HG03135 (cell line): Measurements from ENCODE around the gene DEPDC5.

Experiments used
- ATAC-seq: cut with Tn5 transposase; IDR thresholded peaks from one replicate; pipeline ENCODE4 v1.9.1; 2021; ENCODE audit warnings: mild to moderate bottlenecking, moderate library complexity; ENCODE audit not compliant: unreplicated experiment

DEPDC5 gene

DNA sequence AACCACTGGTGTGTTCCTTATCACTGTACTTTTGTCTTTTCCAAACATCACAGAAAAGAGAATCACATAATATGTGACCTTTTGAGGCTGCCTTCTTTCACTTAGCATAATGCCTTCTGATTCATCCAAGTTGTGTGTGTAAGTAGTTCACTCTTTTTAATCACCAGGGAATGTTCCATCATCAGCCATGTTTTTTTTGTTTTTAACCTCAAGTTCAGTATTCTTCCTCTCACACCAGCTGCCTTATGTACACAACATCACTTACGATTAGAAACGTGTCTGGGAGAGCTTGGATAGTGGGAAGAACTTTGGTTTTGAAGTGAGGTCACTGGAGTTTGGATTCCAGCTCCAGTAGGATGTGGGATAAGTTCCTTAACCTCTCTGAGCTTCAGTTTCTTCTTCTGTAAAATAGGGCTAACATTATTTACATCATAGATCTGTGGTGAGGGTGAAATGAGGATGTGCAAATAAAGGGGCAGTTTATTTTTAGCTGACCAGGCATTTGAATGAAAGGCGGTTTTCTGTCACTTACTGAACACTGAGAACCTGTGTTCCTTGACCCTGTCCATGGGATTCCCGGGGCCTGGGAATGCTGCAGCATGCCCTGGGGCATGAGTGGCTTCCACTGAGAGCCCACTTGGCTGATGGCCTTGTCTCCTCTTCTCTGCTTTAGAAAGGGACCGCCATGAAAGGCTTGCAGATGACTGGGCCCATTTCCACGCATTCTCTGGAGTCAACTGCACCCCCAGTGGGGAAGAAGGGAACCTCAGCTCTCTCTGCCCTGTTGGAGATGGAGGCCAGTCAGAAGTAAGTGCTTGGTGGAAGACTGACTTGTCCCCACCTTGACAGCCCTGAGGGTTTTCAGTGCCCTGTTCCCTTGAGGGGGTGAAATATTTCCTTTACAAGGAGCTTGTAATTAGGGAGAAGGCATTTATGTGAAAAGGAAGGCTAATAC is 92.6 kb downstream of the DEPDC5 start:
- no peak for ATAC-seq

DNA sequence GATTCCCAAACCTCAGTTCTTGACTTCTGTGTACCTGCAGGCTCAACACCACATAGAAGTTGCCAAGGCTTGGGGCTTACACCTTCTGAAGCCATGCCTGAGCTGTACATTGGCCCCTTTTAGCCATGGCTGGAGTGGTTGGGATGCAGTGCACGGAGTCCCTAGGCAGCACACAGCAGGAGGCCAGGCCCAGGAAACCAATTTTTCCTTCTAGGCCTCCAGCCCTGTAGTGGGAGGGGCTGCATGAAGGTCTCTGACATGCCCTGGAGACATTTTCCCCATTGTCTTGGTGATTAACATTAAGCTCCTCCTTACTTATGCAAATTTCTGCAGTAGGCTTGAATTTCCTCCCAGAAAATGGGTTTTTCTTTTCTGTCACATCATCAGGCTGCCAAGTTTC is 94.6 kb downstream of the DEPDC5 start:
- ATAC-seq: no peak

GRCh38 chr22:31850135-31850534 is 96.3 kb downstream of the DEPDC5 start:
- no peak for ATAC-seq

GRCh38 chr22:31852691-31853421 is 99.0 kb downstream of the DEPDC5 start:
- no peak for ATAC-seq

DNA sequence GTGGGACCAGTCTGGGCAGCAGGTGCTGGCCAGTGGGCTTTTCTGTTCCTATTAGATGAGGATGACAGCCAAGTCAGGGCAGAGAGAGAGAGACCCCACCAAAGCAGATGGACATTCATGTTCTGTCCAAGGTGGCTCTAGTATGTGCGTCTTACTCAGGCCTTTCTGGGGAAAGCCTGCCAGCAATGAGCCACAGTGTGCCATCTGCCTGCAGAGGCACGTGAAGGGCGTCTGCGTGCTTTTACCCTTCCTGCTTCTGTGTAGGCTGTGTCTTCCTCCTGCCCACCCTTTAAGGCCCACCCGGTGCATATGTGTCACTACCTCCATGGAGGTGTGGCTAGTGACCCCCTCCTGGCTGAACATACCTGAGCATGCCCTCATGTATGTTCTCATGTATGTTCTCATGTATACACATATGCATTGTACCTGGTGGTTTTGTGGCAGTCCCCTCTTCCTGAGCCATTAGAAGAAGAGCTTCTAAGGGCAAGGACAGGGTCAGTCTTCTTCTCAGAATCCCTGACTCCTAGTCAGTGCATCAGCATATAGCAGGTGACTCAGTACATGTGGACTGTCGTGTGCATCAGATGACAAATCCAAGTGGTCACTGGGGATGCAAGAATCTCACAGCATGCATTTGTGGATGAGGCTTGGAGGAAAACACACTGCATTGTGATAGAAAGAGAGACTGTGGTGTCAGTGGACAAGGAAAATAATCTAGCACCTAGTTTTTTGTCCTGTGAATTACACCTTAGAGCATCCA is 100.1 kb downstream of the DEPDC5 start:
- no peak for ATAC-seq

- no peak for ATAC-seq
These were observed 103.4 kb downstream of the DEPDC5 start for GRCh38 chr22:31857247-31857646.

GRCh38 chr22:31861226-31861840 is 107.5 kb downstream of the DEPDC5 start:
- no peak for ATAC-seq

GRCh38 chr22:31866918-31867317 is 113.1 kb downstream of the DEPDC5 start:
- no peak for ATAC-seq

- ATAC-seq: no peak
These were observed 113.8 kb downstream of the DEPDC5 start for GRCh38 chr22:31867386-31868153.

GRCh38 chr22:31869739-31870138 is 115.9 kb downstream of the DEPDC5 start:
- no peak for ATAC-seq

GRCh38 chr22:31870890-31871289 is 117.1 kb downstream of the DEPDC5 start:
- no peak for ATAC-seq

- ATAC-seq: no peak
These were observed 117.7 kb downstream of the DEPDC5 start for GRCh38 chr22:31871480-31871879.

- ATAC-seq: no peak
These were observed 118.4 kb downstream of the DEPDC5 start for GRCh38 chr22:31872209-31872608.

GRCh38 chr22:31874821-31875220 is 121.0 kb downstream of the DEPDC5 start:
- ATAC-seq: no peak

GRCh38 chr22:31876156-31876920 is 122.5 kb downstream of the DEPDC5 start:
- ATAC-seq: no peak

DNA sequence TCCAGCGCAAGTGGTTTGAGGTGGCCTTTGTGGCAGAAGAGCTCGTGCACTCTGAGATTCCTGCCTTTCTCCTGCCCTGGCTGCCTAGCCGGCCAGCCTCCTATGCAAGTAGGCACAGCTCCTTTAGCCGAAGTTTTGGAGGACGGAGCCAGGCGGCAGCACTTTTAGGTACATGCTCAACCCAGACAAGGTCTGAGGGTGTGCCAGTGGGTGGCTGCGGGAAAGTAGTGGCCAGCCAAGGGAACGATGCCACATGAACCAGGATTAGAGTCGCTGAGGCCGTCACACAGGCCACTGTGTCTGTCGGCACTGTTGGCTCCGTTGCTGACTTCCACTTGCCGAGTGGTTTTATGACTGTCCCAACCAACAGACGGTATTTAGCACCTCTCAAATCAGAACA is 125.8 kb downstream of the DEPDC5 start:
- no peak for ATAC-seq

- no peak for ATAC-seq
These were observed 127.4 kb downstream of the DEPDC5 start for GRCh38 chr22:31881200-31881599.

- ATAC-seq: no peak
These were observed 128.0 kb downstream of the DEPDC5 start for GRCh38 chr22:31881865-31882264.

DNA sequence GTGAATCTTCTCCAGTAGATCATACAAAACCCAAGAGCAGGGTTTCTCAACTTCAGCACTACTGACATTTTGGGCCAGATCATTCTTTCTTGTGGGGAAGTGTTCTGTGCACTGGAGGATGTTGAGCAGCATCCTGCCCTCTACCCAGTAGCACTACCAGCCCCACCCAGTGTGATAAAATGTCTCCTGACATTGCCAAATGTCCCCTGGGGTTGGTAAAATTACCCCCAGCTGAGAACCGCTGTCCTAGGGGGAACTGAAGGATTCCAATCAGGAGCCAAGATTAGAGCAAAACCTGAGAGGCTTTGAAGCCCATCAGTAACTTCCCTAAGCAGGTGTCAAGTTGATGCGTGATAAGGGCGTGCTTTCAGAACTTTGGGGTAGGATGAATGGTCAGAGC is 129.2 kb downstream of the DEPDC5 start:
- no peak for ATAC-seq
